ENCODE measurements around the gene JOSD1. TPM values are rescaled to one million over a fixed set of nuclear protein-coding genes. Genes with fewer than 3 reads are reported as not detected.

JOSD1 gene
- total and polyA plus RNA-seq, 2 donors (not counting 1 experiment from before 2014, with no cell fraction given) = 78.7 to 94.8 TPM

- TF ChIP-seq CTCF (IDR thresholded peaks at IDR 0.05) (no peak), EZH2 (IDR thresholded peaks at IDR 0.05; ENCODE audit: borderline replicate concordance, insufficient read depth, low read depth, low read length, poor library complexity, severe bottlenecking) (no peak)
- no peaks in the 10 kb centered on the region for H3K9me3 ChIP-seq (ENCODE audit: control extremely low read depth in 1 of 3, control insufficient read depth in 2 of 3, insufficient read depth in 1 of 3, low read length in 2 of 3)
- H3K27me3 Mint-ChIP-seq = no peaks in the 10 kb centered on the region
- ChIA-PET CTCF (interaction anchor here (1.1 to 2.0 kb wide), 3 partner anchors 11 to 674 kb away, joined by 4 to 8 read pairs (median 4); no protein-coding TSS in a partner anchor), POLR2A (interaction anchor here (0.6 kb wide), 1 partner anchor 29 kb away, joined by 5 read pairs; no protein-coding TSS in a partner anchor)
- H3K9ac ChIP-seq (ENCODE audit: low read length) = no peak overlapping the region
- peaks cover 8 to 99% of the 10 kb centered on the region in 2 experiments for H3K36me3 ChIP-seq (replicated peaks in 1 of 2; ENCODE audit: control extremely low read depth in 1 of 2, control insufficient read depth in 1 of 2, extremely low read depth in 1 of 2, insufficient read depth in 2 of 2, low read length in 1 of 2)
- no peak overlapping the region for H3K4me3 Mint-ChIP-seq
- no peak for ATAC-seq (ENCODE audit: low read depth)
- peaks cover 65% of the 10 kb centered on the region for H4K20me1 ChIP-seq (ENCODE audit: control insufficient read depth, insufficient read depth, low read length, poor library complexity, severe bottlenecking)
- H3K4me3 ChIP-seq (ENCODE audit: control extremely low read depth in 1 of 5, extremely low read depth in 1 of 5, insufficient read depth in 1 of 5, low read depth in 2 of 5, low read length in 4 of 5) = no peak overlapping the region
- intact Hi-C loops (cut with micrococcal nuclease) = no loop called here
- H3K4me1 Mint-ChIP-seq = peaks cover 2% of the 10 kb centered on the region
- WGBS (ENCODE audit: insufficient coverage) = over 99% methylated on average over 14 of the region's 18 CpGs
- no peak overlapping the region for H3K4me2 ChIP-seq (replicated peaks; ENCODE audit: low read depth, low read length, poor library complexity, severe bottlenecking)
- no peak overlapping the region for H2AFZ ChIP-seq (ENCODE audit: insufficient read depth, low read depth, low read length, poor library complexity, severe bottlenecking)
- H3K27ac ChIP-seq (ENCODE audit: low read length in 2 of 2) = no peak overlapping the region
- no peaks in the 10 kb centered on the region for H3K27me3 ChIP-seq (replicated peaks in 1 of 4; ENCODE audit: control extremely low read depth in 1 of 4, control insufficient read depth in 3 of 4, insufficient read depth in 4 of 4, low read length in 3 of 4)
- H3K4me1 ChIP-seq (ENCODE audit: control insufficient read depth in 2 of 2, insufficient read depth in 2 of 2, low read length in 2 of 2) = no peaks in the 10 kb centered on the region
- no peak for DNase-seq
- H3K9me3 Mint-ChIP-seq (ENCODE audit: insufficient read depth) = no peaks in the 10 kb centered on the region
- no peak overlapping the region for H3K27ac Mint-ChIP-seq
- H3K79me2 ChIP-seq (ENCODE audit: control insufficient read depth, insufficient read depth, low read length) = peaks cover 32% of the 10 kb centered on the region
These were observed 25.3 kb upstream of the JOSD1 start for GRCh38 chr22:38725900-38726655.

- ATAC-seq (ENCODE audit: low read depth) (peak; percentile 62), DNase-seq (peak; percentile 58)
- CTCF ChIA-PET = interaction anchor here (0.6 to 2.0 kb wide), 14 partner anchors 9 to 278 kb away, joined by 3 to 10 read pairs (median 4); partner anchors contain the start of genes GTPBP1 and NPTXR
- Histone ChIP-seq H3K4me3 (ENCODE audit: control extremely low read depth in 1 of 5, extremely low read depth in 1 of 5, insufficient read depth in 1 of 5, low read depth in 2 of 5, low read length in 4 of 5) (no peak overlapping the region), H3K27ac (ENCODE audit: low read length in 2 of 2) (no peak overlapping the region), H3K36me3 (replicated peaks in 1 of 2; ENCODE audit: control extremely low read depth in 1 of 2, control insufficient read depth in 1 of 2, extremely low read depth in 1 of 2, insufficient read depth in 2 of 2, low read length in 1 of 2) (peaks cover 8 to 95% of the 10 kb centered on the region in 2 experiments), H3K79me2 (ENCODE audit: control insufficient read depth, insufficient read depth, low read length) (peaks cover 37% of the 10 kb centered on the region), H4K20me1 (ENCODE audit: control insufficient read depth, insufficient read depth, low read length, poor library complexity, severe bottlenecking) (peaks cover 60% of the 10 kb centered on the region), H3K4me1 (ENCODE audit: control insufficient read depth in 2 of 2, insufficient read depth in 2 of 2, low read length in 2 of 2) (no peaks in the 10 kb centered on the region), H3K27me3 (replicated peaks in 1 of 4; ENCODE audit: control extremely low read depth in 1 of 4, control insufficient read depth in 3 of 4, insufficient read depth in 4 of 4, low read length in 3 of 4) (no peaks in the 10 kb centered on the region), H3K9me3 (ENCODE audit: control extremely low read depth in 1 of 3, control insufficient read depth in 2 of 3, insufficient read depth in 1 of 3, low read length in 2 of 3) (no peaks in the 10 kb centered on the region), H2AFZ (ENCODE audit: insufficient read depth, low read depth, low read length, poor library complexity, severe bottlenecking) (no peak overlapping the region), H3K9ac (ENCODE audit: low read length) (no peak overlapping the region), H3K4me2 (replicated peaks; ENCODE audit: low read depth, low read length, poor library complexity, severe bottlenecking) (no peak overlapping the region)
- Mint-ChIP-seq H3K27me3 (no peaks in the 10 kb centered on the region), H3K4me3 (no peak overlapping the region), H3K27ac (peak overlapping the region; percentile 12), H3K9me3 (ENCODE audit: insufficient read depth) (no peaks in the 10 kb centered on the region), H3K4me1 (peaks cover 2% of the 10 kb centered on the region)
- intact Hi-C loops (cut with micrococcal nuclease) = no loop called here
- POLR2A ChIA-PET = no interaction called here
- TF ChIP-seq EZH2 (IDR thresholded peaks at IDR 0.05; ENCODE audit: borderline replicate concordance, insufficient read depth, low read depth, low read length, poor library complexity, severe bottlenecking) = no peak
- TF ChIP-seq CTCF (IDR thresholded peaks at IDR 0.05) = peak; percentile 78
- WGBS (ENCODE audit: insufficient coverage) = 94% methylated on average over 3 of the region's 3 CpGs
These were observed 24.3 kb upstream of the JOSD1 start for GRCh38 chr22:38724926-38725571.
